HG03378 (cell line): ENCODE data around the gene EIPR1.

Experiments
- ATAC-seq: cut with Tn5 transposase; IDR thresholded peaks from one replicate; pipeline ENCODE4 v1.9.1; 2021; ENCODE audit warnings: mild to moderate bottlenecking, moderate library complexity; ENCODE audit not compliant: unreplicated experiment

Gene EIPR1

GRCh38 chr2:3325458-3326181, 52.0 kb downstream of the EIPR1 start:
- ATAC-seq: no peak

- ATAC-seq: no peak
These were observed 53.0 kb downstream of the EIPR1 start for GRCh38 chr2:3324404-3325281.

GRCh38 chr2:3324036-3324386, 53.6 kb downstream of the EIPR1 start:
- ATAC-seq: no peak

- no peak for ATAC-seq
These were observed 54.1 kb downstream of the EIPR1 start for GRCh38 chr2:3323360-3324035.

GRCh38 chr2:3322311-3322970, 55.2 kb downstream of the EIPR1 start:
- ATAC-seq: no peak

- ATAC-seq: no peak
These were observed 55.8 kb downstream of the EIPR1 start for GRCh38 chr2:3321825-3322224.

- no peak for ATAC-seq
These were observed 56.6 kb downstream of the EIPR1 start for GRCh38 chr2:3320910-3321605.

- no peak for ATAC-seq
These were observed 57.7 kb downstream of the EIPR1 start for GRCh38 chr2:3319745-3320566.

- no peak for ATAC-seq
These were observed 58.5 kb downstream of the EIPR1 start for GRCh38 chr2:3319134-3319533.

GRCh38 chr2:3317871-3318590, 59.6 kb downstream of the EIPR1 start:
- ATAC-seq: no peak

GRCh38 chr2:3317277-3317685, 60.3 kb downstream of the EIPR1 start:
- no peak for ATAC-seq

- ATAC-seq: no peak
These were observed 61.0 kb downstream of the EIPR1 start for GRCh38 chr2:3316456-3317276.

GRCh38 chr2:3314626-3315025, 63.0 kb downstream of the EIPR1 start:
- ATAC-seq: no peak

- ATAC-seq: no peak
These were observed 63.7 kb downstream of the EIPR1 start for GRCh38 chr2:3313781-3314375.

GRCh38 chr2:3312576-3313345, 64.9 kb downstream of the EIPR1 start:
- no peak for ATAC-seq

- ATAC-seq: no peak
These were observed 66.0 kb downstream of the EIPR1 start for GRCh38 chr2:3311601-3312000.
